CD4-positive, alpha-beta T cell treated with Interferon alpha-2 for 1 hour (primary cell): ENCODE results near the gene KLF9.

Experiments
- DNase-seq, 2 donors: peaks; one replicate each; pipeline ENCODE4 v3.0.0-alpha.2; 2020 to 2022

KLF9 gene

GRCh38 chr9:70421272-70422180 is 7.1 kb upstream of the KLF9 start:
- DNase-seq: peak; percentile 22 to 53

- peak; percentile 37 to 54 for DNase-seq
These were observed 6.2 kb upstream of the KLF9 start for GRCh38 chr9:70420441-70421271.

GRCh38 chr9:70419556-70420440 is 5.3 kb upstream of the KLF9 start:
- DNase-seq: peak; percentile 90

- DNase-seq: peak; percentile 88 to 90
These were observed 4.5 kb upstream of the KLF9 start for GRCh38 chr9:70418822-70419555.

- no peak for DNase-seq
These were observed 1.0 kb upstream of the KLF9 start for GRCh38 chr9:70415476-70415875.

GRCh38 chr9:70415041-70415440 is 584 bp upstream of the KLF9 start:
- no peak for DNase-seq

- no peak for DNase-seq
These were observed 1.0 kb downstream of the KLF9 start for GRCh38 chr9:70413464-70413798.

GRCh38 chr9:70412832-70413463 is 1.5 kb downstream of the KLF9 start:
- DNase-seq: peak in 1 of 2 donors; percentile 49

- DNase-seq: peak; percentile 63 to 80
These were observed 2.3 kb downstream of the KLF9 start for GRCh38 chr9:70411930-70412831.

GRCh38 chr9:70411121-70411929 is 3.1 kb downstream of the KLF9 start:
- peak in 1 of 2 donors; percentile 60 for DNase-seq

- DNase-seq: no peak
These were observed 4.1 kb downstream of the KLF9 start for GRCh38 chr9:70410368-70410767.

GRCh38 chr9:70409800-70410199 is 4.7 kb downstream of the KLF9 start:
- DNase-seq: no peak

GRCh38 chr9:70409280-70409679 is 5.2 kb downstream of the KLF9 start:
- DNase-seq: no peak

- DNase-seq: no peak
These were observed 5.9 kb downstream of the KLF9 start for GRCh38 chr9:70408393-70409040.

GRCh38 chr9:70407081-70407503 is 7.4 kb downstream of the KLF9 start:
- DNase-seq: no peak

- peak; percentile 35 to 45 for DNase-seq
These were observed 8.0 kb downstream of the KLF9 start for GRCh38 chr9:70406434-70406862.

- DNase-seq: no peak
These were observed 8.5 kb downstream of the KLF9 start for GRCh38 chr9:70405808-70406433.

GRCh38 chr9:70404261-70404660 is 10.2 kb downstream of the KLF9 start:
- no peak for DNase-seq
